ENCODE results near the gene TTBK2. TPM values are rescaled to one million over a fixed set of nuclear protein-coding genes. Genes with fewer than 3 reads are reported as not detected.

TTBK2 gene
- polyA plus RNA-seq, 3 donors, result 3.7 to 9.0 (median 5.7) TPM

- H4K20me1 ChIP-seq (ENCODE audit: insufficient read depth, low read length), result no peaks in the 10 kb centered on the region
- H3K27ac Mint-ChIP-seq, result peak overlapping the region in 2 of 7 donors; percentile 10 to 26
- peaks cover 7% of the 10 kb centered on the region for H3K4me1 Mint-ChIP-seq
- peak; percentile 3 to 4 (median 4) for DNase-seq
- no peaks in the 10 kb centered on the region for H3K4me1 ChIP-seq (ENCODE audit: control insufficient read depth in 1 of 2, insufficient read depth in 2 of 2, low read length in 2 of 2)
- no peaks in the 10 kb centered on the region for H3K9me3 ChIP-seq (replicated peaks in 1 of 2; ENCODE audit: control insufficient read depth in 1 of 2, insufficient read depth in 1 of 2, low read length in 2 of 2)
- H3K4me3 Mint-ChIP-seq, result no peak overlapping the region
- no peaks in the 10 kb centered on the region for H3K79me2 ChIP-seq (ENCODE audit: insufficient read depth, low read length)
- no peaks in the 10 kb centered on the region for H3K27me3 ChIP-seq (ENCODE audit: control insufficient read depth in 2 of 2, insufficient read depth in 2 of 2, low read length in 2 of 2)
- no peak overlapping the region for H3K9ac ChIP-seq (ENCODE audit: insufficient read depth, low read length, poor library complexity, severe bottlenecking)
- no peak for TF ChIP-seq CTCF (IDR thresholded peaks at IDR 0.05)
- H3K36me3 Mint-ChIP-seq, result peaks cover 25 to 39% of the 10 kb centered on the region in 2 donors
- no peaks in the 10 kb centered on the region for H3K9me3 Mint-ChIP-seq
- no peak overlapping the region for H3K4me2 ChIP-seq (replicated peaks; ENCODE audit: extremely low read depth, low read length, poor library complexity, severe bottlenecking)
- H3K4me3 ChIP-seq (replicated peaks in 1 of 3; ENCODE audit: low read depth in 2 of 3, low read length in 3 of 3), result no peak overlapping the region
- no peak overlapping the region for H2AFZ ChIP-seq (ENCODE audit: insufficient read depth, low read depth, low read length, poor library complexity, severe bottlenecking)
- peaks cover 8 to 45% of the 10 kb centered on the region in 2 donors for H3K36me3 ChIP-seq (replicated peaks in 1 of 2; ENCODE audit: control insufficient read depth in 1 of 2, insufficient read depth in 2 of 2, low read length in 2 of 2)
- H3K27ac ChIP-seq (ENCODE audit: low read depth in 1 of 2, low read length in 2 of 2), result no peak overlapping the region
- intact Hi-C loops (cut with micrococcal nuclease), result no loop called here
- H3K27me3 Mint-ChIP-seq (ENCODE audit: low read depth in 3 of 3), result no peaks in the 10 kb centered on the region
These were observed 131.9 kb downstream of the TTBK2 start for GRCh38 chr15:42788725-42789124.

- Mint-ChIP-seq H3K36me3 (peaks cover 26 to 39% of the 10 kb centered on the region in 2 donors), H3K27me3 (ENCODE audit: low read depth in 3 of 3) (no peaks in the 10 kb centered on the region), H3K4me1 (peaks cover 7% of the 10 kb centered on the region), H3K27ac (no peak overlapping the region), H3K4me3 (no peak overlapping the region), H3K9me3 (no peaks in the 10 kb centered on the region)
- no peak for TF ChIP-seq CTCF (IDR thresholded peaks at IDR 0.05)
- Histone ChIP-seq H3K9me3 (replicated peaks in 1 of 2; ENCODE audit: control insufficient read depth in 1 of 2, insufficient read depth in 1 of 2, low read length in 2 of 2) (no peaks in the 10 kb centered on the region), H3K27ac (ENCODE audit: low read depth in 1 of 2, low read length in 2 of 2) (no peak overlapping the region), H3K9ac (ENCODE audit: insufficient read depth, low read length, poor library complexity, severe bottlenecking) (no peak overlapping the region), H3K36me3 (replicated peaks in 1 of 2; ENCODE audit: control insufficient read depth in 1 of 2, insufficient read depth in 2 of 2, low read length in 2 of 2) (peaks cover 10 to 45% of the 10 kb centered on the region in 2 donors), H3K4me1 (ENCODE audit: control insufficient read depth in 1 of 2, insufficient read depth in 2 of 2, low read length in 2 of 2) (no peaks in the 10 kb centered on the region), H3K4me3 (replicated peaks in 1 of 3; ENCODE audit: low read depth in 2 of 3, low read length in 3 of 3) (no peak overlapping the region), H3K79me2 (ENCODE audit: insufficient read depth, low read length) (no peaks in the 10 kb centered on the region), H3K4me2 (replicated peaks; ENCODE audit: extremely low read depth, low read length, poor library complexity, severe bottlenecking) (no peak overlapping the region), H2AFZ (ENCODE audit: insufficient read depth, low read depth, low read length, poor library complexity, severe bottlenecking) (no peak overlapping the region), H4K20me1 (ENCODE audit: insufficient read depth, low read length) (no peaks in the 10 kb centered on the region), H3K27me3 (ENCODE audit: control insufficient read depth in 2 of 2, insufficient read depth in 2 of 2, low read length in 2 of 2) (no peaks in the 10 kb centered on the region)
- no peak for DNase-seq
- 80% methylated on average over 1 of the region's 5 CpGs for WGBS (ENCODE audit: insufficient coverage)
- intact Hi-C loops (cut with micrococcal nuclease), result no loop called here
These were observed 133.6 kb downstream of the TTBK2 start for GRCh38 chr15:42786978-42787377.
